Erythroblast (primary cell): ENCODE results near the gene DENND4A.

ENCODE experiments used
- DNase-seq, 2 experiments: peaks; one replicate each; lab custom pipeline; 2025; lab: John Stamatoyannopoulos, UW
- GATA1 ChIP-seq: IDR thresholded peaks from 2 replicates; pipeline ENCODE4 v1.6.1; 2011; ENCODE audit warnings: low read depth, mild to moderate bottlenecking, control low read depth, low read length, moderate library complexity
- POLR2A ChIP-seq: IDR thresholded peaks from 2 replicates; pipeline ENCODE4 v1.6.1; 2011; ENCODE audit warnings: mild to moderate bottlenecking, low read length

Gene DENND4A

GRCh38 chr15:65792138-65792987, at the start of gene DENND4A:
DENND4A (minus strand) TSS chr15:65792293; CDS start chr15:65756450, 35,843 bp downstream.
- peak; percentile 99 for TF ChIP-seq POLR2A
- no peak for TF ChIP-seq GATA1
- peak; percentile 99 for DNase-seq

- no peak for DNase-seq
- no peak for TF ChIP-seq POLR2A
- TF ChIP-seq GATA1 = no peak
Measured at GRCh38 chr15:65841121-65841930, 49.2 kb upstream of the DENND4A start.

- no peak for DNase-seq
- TF ChIP-seq GATA1 (no peak), POLR2A (no peak)
Measured at GRCh38 chr15:65839985-65840384, 47.9 kb upstream of the DENND4A start.

DNA sequence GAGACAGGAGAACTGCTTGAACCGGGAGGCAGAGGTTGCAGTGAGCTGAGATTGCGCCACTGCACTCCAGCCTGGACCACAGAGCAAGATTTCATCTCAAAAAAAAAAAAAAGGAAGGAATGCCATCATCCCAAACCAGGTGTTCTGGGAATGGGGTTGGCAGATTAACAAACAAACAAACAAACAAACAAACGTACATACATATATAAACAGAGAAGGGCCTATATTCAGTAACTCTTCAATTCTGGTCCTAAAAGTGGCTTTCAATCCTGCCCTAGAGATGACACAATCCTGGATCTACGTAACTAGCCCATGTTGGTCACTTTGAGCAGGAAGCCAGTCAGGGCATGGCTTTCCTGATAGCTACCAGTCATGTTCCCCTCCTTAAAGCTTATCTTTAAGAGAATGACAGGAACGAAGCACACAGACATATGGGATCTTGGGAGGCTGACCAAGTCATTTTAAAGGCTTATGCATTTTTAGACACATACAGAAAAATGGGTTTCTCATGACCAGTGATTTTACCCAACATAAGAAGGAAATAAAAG, 47.3 kb upstream of the DENND4A start:
- TF ChIP-seq POLR2A (no peak), GATA1 (no peak)
- DNase-seq = peak; percentile 60 to 73

- TF ChIP-seq GATA1 (no peak), POLR2A (no peak)
- peak; percentile 38 to 57 for DNase-seq
Measured at GRCh38 chr15:65837301-65838294, 45.5 kb upstream of the DENND4A start.

DNA sequence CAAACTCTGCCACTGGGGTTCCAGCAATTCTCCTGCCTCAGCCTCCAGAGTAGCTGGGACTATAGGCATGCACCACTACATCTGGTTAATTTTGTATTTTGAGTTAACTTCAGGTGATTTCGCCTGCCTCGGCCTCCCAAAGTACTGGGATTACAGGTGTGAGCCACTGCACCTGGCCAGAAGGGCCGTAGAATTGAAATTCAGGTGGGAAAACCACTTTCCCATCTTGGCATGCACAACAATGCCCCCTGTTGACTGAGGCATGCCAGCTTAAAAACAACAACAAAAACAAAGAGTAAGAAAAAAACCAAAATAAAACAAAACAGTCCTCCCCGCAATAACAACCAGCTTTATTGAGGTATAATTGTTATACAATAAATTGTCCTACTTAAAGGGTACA, 44.6 kb upstream of the DENND4A start:
- TF ChIP-seq GATA1 (no peak), POLR2A (no peak)
- DNase-seq = peak in 1 of 2 experiments; percentile 45

- DNase-seq = no peak
- TF ChIP-seq POLR2A (no peak), GATA1 (no peak)
Measured at GRCh38 chr15:65835447-65835846, 43.4 kb upstream of the DENND4A start.

GRCh38 chr15:65834603-65835282, 42.6 kb upstream of the DENND4A start:
- peak in 1 of 2 experiments; percentile 14 for DNase-seq
- TF ChIP-seq POLR2A = no peak
- no peak for TF ChIP-seq GATA1

DNA sequence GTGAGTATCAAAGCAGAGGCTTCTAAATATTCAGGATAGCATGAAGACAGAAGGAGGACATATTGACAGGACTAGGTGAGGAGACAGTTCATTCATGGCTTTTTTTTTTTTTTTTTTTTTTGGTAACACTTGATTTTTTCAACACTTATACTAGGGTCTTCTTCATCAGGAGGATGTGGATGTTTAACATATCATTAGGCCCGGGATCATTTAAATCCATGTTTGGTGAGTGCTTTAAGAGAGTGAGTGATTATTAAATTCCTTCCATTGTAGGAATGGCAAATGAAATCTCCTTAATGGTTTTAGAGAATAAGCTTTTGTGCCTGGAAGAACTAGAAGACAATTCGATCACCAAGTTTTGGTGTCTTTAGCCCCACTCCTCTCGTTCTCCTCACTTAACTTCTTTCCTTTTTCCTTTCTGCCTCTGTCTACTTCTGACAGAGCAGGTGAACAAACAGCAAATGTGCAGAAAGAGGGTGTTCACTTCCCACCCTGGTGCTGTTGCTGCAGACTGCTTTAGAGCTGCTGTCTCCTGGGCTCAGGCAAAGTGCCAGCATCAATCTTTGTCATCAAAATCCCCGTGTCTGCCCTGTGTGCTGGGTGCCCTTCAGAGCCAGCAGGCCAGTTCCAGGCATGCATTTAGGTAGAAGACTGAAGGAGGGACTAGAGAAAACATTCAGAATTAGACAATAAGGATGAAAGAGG, 41.6 kb upstream of the DENND4A start:
- TF ChIP-seq POLR2A (no peak), GATA1 (no peak)

DNA sequence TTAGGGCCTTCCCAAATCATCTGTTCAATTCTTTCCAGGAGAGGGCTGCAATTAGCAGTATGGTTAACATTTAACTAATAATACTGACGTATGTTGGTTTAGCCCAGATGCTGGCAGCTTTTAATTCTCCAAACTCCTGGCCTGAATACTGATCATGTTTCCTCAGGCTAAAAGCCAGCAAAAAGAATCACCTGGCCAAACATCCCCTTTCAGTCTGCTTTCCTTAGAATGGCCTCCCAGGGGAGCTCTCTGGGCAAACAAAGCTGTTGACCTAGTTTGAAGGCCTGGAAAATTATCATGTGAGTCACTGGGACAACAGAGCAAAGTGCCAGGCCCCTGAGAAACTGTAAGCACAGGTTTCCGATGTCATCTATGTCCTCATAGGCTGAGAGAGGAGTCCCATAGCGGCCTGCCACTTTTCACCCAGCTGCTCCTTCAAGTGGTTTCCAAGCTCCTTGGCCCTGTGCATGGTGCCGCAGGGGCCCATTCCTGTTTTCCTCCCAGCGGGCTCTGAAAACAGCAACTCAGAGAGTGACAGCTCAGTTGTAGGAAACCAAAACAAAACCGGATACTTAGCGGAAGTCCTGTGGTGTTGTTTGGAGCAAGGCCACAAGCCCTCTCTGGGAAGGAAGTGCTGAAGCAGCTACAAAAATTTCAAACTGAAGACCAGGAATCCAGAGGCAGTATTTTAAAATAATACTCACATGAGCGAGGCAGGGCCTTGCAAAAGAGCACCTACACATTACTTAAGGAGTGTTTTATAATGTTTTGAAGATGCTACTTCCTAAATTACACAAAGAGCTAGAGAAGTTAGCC, 40.7 kb upstream of the DENND4A start:
- DNase-seq = peak; percentile 66 to 70
- TF ChIP-seq POLR2A = peak; percentile 36
- TF ChIP-seq GATA1 = no peak

More for the DNA sequence above, 41.6 kb upstream of the DENND4A start:
- DNase-seq = peak; percentile 38 to 51
